Measurements from ENCODE around the gene NEAT1.

NEAT1 gene

DNA sequence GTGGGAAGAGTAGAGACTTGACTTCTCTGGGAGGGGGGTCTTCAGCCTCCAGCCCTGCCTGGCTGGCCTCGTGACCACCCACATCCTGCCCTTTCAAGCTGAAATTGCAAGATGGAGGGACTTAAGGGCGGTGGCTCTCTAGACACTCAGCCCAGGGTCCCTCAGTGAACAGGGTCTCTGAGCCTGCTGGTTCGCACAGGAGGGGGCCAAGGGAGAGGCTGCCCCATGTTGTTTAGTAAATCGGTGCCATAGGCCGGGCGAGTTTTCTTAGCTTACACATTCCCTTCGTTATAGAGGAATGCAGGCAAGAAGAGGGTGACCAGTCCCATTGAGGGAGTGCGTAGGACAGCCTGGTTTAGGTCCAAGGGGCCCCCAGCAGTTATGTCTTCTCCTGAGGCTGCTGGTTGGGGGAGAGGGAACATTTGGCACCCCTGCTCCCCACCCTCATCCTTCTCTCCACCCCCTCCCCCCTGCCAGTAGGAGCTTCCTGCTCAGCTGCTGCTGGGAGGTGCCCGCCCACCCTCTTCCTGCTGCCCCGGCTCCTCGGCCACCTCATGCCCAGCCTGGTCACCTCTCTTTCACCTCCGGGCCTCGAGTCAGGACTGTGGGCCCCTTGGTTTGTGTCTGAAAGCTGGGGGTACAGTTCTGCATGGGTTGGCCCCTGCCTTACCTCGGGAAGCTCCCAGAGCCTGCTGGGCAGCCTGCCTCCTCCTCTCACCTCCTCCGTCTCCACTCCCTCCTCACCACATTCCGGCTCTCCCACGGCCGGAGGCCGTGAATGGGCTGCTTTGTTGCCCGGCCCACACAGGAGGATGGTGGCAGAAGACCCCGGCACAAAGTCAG, 32.3 kb upstream of the NEAT1 start:
- DNase-seq: no peak

DNA sequence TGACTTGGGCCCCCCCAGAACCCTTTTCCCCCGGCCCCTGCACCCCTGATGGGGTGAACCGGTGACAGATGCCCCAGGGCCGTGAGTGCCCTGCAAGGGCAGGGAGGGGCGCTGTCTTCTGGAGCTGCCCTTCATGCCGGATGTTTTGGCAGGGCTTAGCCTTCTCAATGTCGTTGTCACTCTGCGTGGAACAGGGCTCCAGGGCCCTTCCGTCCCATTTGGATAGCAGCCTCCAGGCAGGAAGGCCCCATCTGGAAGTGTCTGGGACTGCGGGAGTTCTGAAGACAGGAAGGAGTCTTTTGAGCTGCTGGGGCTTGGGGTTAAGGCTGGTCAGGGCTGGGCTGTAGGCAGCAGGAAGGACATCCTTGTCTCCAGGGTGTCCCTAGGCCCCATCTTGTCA, 31.6 kb upstream of the NEAT1 start:
- DNase-seq: no peak

DNA sequence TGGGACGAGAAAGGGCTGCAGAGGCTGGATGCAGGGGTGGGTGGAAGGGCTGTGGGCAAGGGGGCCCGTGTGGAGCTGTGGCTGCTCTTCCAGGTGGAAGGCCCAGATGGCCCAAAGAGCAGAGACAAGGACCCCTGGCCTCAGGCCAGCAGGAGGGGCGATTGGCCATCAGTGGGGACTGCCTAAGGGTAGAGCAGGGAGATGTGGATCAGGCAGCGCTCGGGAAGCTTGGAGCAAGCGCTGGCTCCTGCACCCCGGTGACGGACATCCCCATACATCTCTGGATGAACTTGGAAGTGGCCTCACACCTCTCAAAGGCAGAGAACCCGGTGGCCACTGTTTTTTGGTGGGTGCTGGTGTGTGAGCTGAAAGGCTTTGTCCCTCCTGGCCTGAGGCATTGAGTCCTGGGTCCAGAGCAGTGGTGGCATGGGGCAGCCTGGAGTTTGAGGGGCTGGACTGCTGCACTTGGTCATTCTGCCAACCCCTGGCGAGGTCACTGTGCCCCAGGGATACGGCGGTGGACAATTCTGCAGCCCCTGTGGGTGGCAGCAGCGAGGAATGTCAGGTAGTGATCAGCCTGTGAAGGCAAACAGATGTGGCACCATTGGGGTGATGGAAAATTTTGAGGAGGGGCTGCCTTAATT, 30.3 kb upstream of the NEAT1 start:
- no peak for DNase-seq

DNA sequence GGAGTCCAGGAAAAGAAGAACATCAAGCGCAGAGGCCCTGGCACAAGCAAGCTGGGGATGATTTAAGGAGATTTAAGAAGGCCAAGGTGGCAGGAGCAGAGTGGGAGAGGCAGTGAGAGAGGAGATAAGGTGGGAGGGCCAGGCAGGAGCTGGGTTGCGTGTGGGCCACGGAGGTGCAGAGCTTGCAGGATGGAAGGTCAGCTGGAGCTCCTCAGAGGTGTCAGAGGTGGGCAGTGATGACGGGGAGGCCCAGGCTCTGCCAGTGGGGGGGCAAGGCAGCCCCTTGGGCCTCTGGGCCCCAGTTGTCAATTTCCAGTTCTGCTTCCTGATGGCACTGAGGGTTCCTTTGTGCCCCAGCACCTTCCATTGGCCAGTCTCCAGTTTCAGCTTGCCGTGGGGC, 29.7 kb upstream of the NEAT1 start:
- DNase-seq: no peak

DNA sequence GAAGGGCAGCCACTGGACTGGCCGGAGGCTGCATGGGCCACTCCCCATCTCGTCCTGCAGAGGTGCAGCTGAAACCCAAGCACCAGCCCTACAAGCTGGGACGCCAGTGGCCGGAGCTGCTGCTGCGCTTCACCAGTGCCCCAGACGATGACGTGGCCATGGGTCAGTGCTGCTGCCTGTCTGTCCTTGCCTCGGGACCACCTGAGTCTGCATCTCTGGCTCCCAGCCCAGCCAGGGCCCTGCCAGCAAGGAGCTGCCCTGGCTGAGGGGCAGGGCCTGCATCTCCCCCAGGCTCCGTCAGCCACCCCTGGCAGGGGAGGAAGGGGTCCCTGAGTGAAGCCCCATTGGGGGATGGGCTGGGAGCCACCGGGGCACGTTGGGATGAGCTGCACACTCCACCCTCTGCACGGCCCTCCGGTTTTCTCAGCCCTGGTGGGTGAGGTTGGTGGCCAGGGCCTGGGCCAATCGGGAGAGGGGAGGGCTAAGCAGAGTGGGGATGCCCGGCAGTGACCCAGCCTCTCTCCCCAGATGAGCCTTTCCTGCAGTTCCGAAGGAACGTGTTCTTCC, 29.0 kb upstream of the NEAT1 start:
- no peak for DNase-seq

DNA sequence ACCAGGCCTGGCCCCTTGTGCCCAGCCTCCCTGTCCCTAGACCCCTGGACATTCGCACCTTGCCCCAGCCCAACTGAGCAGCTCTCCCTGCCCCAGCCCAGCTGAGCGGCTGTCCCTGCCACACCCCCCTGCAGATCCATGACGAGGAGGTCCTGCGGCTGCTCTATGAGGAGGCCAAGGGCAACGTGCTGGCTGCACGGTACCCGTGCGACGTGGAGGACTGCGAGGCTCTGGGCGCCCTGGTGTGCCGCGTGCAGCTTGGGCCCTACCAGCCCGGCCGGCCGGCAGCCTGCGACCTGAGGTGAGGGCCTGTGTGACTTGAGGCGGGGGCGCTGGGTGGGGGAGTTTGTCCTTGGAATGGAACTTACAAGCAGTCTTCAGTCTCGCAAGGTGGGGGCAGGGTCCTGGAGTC, 28.5 kb upstream of the NEAT1 start:
- no peak for DNase-seq

DNA sequence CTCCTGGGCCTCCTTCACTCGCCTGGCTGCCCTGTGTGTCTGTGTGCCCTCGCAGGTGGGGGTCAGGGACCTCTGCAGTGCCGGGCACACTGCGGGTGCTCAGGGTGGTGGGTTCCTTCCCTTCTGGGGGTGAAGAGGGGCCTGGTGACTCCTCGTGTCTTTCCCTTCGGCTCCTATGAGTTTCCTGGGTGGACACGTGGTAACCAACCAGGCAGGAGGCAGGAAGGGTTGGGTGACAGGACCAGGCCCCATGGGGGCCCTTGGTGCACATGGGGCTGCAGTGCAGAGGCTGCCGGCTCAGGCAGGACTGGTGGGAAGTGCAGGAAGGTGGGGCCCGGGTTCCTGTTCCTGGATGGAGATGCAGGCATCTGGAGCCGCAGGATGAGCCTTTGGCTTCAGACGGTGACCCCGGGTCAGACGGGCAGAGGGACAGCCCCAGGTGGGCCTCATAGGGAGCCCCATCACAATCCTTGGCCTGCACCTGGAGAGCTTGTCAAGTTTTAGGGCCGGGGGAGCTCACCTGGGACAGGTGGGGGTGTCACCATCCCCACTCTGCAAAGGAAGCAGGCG, 26.6 kb upstream of the NEAT1 start:
- DNase-seq: no peak

DNA sequence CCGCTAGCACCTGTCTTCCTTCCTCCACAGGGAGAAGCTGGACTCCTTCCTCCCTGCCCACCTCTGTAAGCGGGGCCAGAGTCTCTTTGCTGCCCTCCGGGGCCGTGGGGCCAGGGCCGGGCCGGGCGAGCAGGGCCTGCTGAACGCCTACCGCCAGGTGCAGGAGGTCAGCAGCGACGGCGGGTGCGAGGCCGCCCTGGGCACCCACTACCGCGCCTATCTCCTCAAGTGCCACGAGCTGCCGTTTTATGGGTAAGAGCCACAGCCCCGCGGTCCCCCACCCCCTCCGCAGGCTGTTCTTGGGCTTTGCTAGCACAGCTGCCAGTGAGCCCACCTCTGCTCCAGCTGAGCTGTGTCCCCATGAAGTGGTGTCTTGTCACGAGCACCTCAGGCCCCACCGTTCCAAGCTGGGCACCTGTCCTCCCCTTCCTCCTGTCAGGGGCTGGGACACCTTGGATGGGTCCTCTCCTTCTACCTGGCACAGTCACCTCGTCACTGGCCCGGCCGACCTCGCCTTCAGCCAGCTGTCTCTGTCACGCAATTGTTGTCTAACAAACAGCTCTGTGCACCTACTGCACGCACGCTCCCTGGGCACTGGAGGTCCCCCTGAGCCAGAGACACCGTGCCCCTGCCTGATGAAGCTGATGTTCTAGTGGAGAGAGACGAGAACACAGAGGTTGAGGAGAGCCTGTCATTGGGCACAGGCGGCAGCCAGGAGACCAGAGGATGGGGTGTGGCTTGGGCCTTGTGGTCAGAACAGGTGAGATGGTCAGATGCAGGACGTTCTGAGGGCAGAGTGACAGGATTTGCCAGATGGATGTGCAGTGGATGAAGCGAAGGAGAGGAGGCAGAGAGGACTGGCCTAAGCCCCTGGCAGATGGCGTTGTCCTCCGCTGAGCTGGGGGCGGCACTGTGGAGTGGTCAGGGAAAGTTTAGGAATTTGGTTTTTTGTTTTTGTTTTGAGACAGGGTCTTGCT, 25.5 kb upstream of the NEAT1 start:
- no peak for DNase-seq

DNA sequence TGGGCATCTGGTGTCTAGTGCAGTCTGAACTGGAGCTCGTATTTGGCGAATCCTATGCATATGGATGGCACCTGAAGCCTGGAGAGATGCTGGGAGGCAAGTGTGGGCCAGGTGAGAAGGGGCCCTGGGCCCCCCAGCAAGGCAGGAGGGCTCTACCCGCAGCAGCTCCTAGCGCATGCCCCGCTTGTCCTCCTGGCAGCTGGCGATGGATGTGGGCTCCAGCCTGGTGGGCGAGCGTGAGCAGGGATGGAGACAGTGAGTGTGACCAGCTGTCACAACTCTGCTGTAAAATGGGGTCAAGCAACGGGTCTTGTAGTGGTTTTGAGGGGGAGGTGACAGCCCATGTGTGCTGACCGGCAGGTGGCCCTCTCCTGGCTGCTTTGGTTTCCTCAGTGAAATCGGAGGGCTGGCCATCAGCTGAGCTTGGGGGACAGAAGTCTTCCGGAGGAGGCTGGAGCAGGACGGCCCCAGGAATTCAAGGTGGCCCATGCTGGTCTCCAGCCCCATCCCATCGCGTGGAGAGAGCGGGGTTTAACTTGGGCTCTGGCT, 24.2 kb upstream of the NEAT1 start:
- DNase-seq: no peak

DNA sequence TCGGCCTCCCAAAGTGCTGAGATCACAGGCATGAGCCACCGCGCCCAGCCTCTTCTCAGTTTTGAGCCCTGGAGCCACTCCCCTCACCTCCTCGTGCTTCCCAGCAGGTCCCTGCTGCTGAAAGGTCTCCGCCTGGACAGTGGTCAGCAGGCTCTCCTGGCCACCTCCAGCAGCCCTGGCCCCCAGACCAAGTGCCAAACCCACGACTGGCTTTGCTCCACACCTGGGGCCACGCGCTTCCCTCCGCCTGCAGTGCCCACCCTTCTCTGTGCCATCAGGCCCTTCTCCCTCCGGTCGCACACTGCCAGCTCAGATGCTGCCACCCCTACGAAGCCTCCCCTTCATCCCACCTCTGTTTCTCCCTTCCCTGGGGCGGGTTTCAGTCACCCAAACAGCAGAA, 23.3 kb upstream of the NEAT1 start:
- DNase-seq: no peak

DNA sequence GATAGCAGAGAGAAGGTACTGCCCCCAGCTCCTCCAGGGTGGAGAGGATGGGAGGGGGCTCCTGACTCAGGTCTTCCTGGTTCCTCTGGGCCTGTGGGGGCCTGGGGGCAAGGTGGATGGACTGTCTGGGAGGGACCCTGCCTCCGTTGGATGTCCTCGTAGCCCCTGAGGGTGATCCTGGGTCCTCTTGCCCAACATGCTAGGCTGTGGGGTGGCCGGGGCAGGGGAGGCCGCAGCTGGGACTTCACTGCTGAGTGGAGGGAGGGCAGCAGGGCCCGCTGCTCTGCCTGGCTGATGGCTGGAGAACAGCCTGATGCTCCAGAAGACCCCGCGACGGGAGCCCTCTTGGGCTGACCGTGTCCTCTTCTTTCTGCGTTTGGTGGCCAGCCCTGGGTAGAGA, 22.8 kb upstream of the NEAT1 start:
- DNase-seq: no peak

DNA sequence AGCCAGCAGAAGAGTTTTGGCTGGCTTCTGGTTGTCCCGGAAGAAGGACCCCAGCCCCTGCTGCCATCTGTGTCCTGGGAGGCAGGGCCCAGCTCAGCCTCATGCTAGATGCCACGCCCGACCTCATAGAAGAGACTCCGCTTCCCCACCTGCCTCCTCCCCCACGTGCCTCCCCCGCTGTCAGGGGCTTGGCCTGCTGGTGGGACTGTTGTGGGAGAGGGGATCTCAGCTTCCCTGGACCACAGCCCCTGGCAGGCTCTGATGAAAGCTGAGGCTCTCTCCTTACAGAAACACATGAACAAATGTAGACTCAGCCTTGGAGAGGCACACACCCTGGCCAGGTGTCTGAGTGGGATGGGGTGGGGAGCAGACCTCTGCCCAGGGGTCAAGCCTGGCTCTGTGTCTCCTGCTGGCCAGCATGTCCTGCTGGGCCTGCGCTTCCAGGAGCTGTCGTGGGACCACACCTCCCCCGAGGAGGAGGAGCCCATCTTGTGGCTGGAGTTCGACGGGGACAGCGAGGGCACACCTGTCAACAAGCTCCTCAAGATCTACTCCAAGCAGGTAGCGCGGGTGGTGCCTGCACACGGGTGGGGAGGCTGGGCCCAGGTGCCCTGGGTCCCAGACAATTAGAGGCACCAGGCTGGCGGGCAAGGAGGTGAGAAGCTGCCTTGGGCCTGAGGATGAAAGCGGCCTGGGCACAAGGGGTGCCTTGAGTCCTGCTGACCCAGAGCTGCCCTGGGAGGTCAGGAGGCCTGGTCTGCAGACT, 22.1 kb upstream of the NEAT1 start:
- DNase-seq: no peak

DNA sequence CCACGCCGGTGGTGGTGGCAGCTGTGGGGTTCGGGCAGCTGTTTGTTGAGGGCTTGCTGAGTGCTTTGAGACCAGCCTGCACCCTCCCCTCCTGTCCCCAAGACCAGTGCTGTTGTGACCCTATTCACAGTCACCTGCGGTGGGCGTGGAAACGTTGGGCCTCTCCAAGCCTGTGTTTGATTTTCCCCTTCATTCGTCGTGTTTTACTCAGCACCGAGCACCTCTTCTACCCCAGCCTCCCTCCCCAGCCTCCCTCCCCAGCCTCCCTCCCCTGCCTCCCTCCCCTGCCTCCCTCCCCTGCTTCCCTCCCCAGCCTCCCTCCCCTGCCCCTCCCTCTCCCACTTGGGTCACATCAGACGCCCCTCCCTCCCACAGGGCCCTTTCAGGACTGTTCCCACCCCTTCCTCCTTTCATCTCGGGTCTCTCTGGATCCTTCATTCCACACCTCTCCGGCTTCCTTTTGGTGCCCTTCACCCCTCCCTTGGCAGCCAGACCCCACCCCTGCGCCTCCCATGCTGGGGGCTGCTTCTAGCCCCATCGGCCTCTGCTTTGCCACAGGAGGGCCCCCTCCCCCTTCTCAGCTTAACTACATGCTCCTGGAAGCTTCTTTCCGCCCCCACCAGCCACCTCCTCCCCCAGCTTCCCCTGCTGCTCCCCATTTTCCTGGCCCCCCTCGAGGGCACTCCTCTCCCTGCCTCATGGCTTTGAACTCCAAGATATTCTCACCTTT, 21.4 kb upstream of the NEAT1 start:
- no peak for DNase-seq

DNA sequence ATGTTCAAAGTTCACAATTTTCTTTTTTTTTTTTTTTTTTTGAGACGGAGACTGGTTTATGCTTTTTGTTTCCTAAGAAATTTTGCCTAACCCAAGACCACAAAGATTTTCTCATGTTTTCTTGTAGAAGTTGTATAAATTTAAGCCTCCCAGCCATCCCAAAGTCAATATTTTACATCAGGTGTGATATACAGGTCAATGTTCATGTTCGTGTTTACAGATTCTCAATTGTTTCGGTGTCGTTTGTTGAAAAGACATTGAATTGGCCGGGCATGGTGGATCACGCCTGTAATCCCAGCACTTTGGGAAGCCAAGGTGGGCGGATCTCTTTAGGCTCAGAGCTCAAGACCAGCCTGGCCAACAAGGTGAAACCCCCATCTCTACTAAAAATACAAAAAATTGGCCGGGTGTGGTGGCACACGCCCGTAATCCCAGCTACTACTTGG, 20.8 kb upstream of the NEAT1 start:
- no peak for DNase-seq

DNA sequence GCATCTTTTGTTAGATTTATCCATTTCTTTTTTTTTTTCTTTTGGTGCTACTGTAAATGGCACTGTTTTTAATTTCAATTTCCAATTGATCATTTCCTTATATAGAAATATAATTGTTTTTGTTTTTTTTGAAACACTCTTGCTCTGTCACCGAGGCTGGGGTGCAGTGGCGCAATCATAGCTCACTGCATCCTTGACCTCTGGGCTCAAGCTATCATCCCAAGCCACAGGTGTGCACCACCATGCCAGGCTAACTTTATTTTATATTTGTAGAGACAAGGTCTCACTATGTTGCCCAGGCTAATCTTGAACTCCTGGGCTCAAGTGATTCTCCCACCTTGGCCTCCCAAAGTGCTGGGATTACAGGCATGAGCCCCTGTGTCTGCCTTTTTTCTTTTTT, 19.8 kb upstream of the NEAT1 start:
- DNase-seq: no peak

DNA sequence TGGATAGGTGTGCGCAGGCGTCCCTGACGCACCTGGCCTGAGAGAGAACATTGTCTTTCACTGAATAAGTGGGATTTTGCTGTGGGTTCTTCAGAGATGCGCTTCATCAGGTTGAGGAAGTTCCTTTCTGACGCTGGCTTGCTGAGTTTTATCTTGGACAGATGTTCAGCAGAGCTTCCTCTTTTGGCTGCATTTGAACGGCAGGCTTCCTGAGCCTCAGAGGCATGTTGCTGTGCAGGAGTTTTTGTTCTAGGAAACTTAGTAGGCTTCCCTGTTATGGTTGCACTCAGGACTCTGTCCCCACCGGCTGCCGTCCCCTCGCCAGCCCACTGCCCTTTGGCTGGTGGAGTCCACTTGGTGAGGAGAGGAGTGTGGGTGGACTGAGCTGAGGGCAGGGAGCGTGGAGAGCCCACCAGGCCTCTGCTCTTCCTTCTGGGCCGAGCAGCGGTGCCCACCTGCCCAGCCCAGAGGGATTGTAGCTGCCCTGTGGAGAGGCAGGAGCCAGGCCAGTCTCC, 18.9 kb upstream of the NEAT1 start:
- DNase-seq: no peak

DNA sequence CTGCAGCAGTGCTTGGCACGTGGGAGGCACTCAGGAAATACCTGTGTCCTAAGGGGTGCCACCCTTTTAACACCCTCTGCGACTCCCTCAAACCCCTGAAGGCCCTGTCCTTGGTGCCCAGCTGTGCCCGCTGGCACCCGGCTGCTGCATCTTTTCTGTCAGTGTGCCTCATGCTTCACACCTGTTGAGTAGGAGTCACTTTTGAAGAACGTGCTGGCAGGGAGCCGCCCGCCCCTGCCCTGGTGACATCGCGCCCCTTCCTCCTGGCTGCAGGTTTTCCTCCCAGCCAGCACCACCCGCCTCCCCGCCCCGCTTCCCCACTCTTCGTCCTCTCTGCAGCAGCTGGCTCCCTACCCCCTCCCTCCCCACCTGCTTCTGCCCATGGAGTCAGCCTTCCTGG, 18.4 kb upstream of the NEAT1 start:
- no peak for DNase-seq

DNA sequence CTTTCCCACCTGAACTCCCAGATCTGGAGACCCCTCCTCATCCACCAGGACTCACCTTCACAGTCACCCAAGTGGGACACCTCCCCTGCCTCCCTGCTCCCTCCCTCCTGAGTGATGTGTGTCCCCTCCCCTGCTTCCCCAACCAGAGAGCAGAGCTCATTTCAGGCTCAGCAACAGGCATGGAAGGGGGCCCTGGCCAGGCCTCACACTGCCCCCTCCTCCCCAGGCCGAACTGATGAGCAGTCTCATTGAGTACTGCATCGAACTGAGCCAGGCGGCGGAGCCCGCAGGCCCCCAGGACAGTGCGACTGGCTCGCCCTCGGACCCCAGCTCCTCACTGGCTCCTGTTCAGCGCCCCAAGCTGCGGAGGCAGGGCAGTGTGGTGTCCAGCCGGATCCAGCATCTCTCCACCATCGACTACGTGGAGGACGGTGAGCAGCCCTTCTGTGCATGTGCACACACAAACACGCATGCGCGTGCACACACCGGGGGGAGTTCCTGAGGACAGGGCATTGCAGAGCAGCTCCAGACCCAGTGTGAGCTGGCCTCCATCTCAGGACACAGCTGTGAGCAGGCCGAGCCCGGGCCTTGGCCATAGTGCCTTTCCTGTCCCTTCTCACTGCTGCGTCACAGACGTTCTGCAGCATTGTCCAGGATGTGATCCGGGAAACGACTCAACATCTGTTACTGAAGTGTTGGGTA, 17.8 kb upstream of the NEAT1 start:
- no peak for DNase-seq

DNA sequence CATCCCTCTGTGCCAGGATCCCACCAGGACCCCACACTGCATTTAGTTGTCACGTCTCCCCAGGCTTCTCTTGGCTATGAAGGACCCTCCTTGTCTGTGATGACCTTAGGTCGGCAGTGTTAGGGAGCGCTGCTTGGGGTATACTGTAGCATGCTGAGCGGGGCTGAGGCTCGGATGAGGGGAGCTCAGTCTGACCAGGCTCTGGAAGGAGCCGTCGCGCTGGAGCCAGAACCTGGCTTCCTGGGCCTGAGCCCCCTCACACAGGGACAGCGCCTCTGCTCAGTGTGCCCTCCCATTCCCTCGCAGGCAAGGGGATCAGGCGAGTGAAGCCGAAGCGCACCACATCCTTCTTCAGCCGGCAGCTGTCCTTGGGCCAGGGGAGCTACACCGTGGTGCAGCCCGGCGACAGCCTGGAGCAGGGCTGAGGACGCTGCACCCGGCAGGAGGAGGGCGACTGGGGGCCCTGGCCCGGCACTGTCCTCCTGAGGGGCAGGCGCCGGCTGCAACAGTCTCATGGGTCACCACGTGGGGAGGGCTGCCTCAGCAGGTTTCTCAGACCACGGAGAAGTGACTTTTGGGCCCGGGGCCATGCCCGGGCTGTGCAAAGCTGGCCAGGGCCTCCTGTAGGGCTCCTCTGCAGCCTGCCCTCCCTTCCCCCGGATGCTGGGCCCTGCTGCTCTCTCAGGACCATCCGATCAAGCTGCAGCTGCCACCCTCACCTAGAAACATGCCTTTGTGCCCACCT, 11.5 kb upstream of the NEAT1 start:
- no peak for DNase-seq
